Middle frontal gyrus (tissue), 1 donor: ENCODE results near the gene OXTR.

Experiments used
- DNase-seq: peaks from one replicate; pipeline ENCODE4 v3.0.0-alpha.2; 2015; ENCODE audit warnings: low spot score; ENCODE audit errors: extremely low spot score

OXTR gene

DNA sequence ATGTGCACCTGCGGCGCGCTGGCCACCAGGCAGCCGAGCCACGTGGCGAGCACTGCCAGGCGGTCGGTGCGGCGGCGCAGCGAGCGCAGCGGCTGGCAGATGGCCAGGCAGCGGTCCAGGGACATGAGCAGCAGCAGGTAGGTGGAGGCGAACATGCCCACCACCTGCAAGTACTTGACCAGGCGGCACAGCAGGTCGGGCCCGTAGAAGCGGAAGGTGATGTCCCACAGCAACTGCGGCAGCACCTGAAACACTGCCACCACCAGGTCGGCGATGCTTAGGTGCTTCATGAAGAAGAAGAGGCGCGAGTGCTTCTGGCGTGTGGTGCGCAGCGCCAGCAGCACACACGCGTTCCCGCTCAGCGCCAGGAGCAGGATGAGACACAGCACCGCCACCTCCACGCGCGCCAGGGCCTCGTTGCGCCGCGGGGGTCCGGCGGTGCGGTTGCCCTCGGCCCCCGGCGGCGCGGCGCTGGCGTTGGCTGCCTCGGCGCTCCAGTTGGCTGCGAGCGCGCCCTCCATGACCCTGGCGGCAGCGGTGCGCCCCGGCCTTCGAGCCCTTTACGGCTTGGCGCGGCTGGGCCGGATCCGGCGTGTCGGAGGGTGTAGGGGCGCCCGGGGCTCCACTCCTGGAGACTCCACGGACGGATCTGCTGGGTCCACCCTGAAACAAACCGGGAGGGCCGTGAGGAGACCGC lies 1.6 kb downstream of the OXTR start:
- peak; percentile 9 for DNase-seq

- no peak for DNase-seq
Measured at GRCh38 chr3:8767256-8767666, 2.2 kb downstream of the OXTR start.

- no peak for DNase-seq
Measured at GRCh38 chr3:8766148-8766547, 3.3 kb downstream of the OXTR start.

DNA sequence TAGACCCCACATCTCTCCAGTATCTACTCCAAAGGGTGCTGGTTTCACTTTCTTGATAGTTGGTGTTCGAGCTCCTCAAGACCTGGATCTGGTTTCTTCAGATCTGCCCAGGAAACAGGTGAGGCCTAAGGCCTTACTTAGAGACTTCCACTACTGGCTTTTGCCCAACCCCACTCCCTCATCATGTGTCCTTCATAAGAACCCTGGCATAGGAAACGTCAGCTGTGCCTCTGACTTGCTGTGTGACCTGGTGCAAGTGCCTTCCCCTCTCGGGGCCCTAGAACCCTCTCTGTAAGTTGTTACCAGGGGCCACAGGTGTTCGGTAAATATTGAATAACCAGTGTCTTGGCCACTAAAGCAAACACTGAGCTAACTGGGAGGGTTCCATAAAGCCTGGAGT lies 3.9 kb downstream of the OXTR start:
- no peak for DNase-seq

- DNase-seq, result no peak
Measured at GRCh38 chr3:8764528-8764927, 4.9 kb downstream of the OXTR start.

DNA sequence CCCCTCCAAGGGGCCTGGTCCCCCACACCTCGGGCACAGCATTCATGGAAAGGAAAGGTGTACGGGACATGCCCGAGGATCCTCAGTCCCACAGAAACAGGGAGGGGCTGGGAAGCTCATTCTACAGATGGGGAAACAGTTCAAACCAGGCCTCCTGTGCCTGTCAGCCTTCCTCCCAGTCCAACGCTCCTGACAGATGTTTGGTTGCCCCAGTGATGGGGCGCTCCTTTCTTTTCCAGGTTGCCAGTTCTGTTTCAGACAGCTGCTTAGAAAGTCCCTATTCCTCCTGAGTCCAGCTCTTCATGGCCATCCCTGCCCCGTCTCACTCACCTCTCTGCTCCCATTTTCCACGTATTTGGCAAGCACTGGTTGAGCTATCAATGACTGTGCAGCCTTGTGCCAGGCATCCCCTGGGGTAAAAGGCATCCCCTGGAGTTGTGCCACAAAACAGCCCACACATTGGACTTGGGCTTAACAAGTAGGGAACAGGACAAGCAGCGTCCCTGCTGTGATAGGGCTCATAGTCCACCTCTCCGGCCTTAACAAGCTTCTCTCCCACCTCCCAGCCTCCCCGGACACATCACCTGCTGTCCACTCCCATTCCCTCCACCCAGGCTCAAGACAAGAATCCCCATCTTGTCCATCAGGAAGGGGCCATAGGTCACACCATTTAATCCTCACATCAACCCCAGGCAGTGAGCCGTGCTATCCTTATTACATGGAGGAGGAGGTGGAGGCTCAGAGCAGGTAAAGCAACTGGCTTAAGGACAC lies 6.6 kb downstream of the OXTR start:
- DNase-seq, result no peak

- DNase-seq, result no peak
Measured at GRCh38 chr3:8761866-8762265, 7.5 kb downstream of the OXTR start.

DNA sequence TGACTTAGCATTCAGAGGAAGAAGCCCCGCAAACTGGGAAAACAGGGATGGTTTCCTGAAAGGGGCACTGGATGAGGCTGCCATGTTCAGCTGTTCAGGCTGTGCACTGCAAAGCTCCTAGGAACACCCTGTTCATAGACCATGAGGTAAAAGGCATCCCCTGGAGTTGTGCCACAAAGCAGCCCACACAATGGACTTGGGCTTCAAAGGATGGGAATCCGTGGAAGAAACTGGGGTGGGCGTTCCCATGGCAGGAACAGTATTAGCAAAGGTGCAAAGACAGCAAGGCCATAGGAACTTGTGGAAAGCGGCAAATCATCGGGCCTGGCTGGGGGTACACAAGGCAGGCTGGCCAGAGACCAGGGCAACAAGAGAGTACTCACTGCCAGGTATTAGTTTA lies 8.9 kb downstream of the OXTR start:
- DNase-seq, result no peak

GRCh38 chr3:8760091-8760490 lies 9.3 kb downstream of the OXTR start:
- DNase-seq, result no peak

DNA sequence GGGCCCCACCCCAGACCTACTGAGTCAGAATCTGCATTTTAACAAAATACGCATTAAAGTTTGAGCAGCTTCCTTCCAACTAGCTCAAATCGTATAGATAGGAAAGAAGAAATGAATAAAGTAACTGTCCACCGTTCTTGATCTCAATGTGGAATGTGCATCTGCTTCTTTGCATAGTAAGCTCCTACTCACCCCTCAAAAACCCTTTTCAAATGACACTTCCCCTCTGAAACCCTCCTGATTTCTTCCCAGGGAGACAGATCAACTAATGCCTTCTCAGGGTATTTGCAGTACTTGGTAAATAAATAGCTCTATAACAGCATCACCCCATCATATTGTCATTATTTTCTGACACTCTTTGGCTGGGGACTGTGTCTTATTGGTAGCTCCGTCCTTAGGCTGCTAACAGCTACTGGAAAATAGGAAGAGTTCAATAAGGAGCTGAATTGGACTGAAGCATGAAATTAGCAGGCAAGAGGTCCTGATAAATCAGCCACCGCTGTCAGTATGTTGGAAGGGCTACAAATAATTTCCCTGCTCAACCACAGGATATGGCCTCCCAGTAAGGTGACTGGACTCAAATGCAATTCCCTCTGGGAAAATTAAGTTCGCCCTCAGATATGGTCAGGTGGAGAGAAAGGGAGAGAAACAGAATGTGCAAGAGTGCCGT lies 10.2 kb downstream of the OXTR start:
- no peak for DNase-seq

DNA sequence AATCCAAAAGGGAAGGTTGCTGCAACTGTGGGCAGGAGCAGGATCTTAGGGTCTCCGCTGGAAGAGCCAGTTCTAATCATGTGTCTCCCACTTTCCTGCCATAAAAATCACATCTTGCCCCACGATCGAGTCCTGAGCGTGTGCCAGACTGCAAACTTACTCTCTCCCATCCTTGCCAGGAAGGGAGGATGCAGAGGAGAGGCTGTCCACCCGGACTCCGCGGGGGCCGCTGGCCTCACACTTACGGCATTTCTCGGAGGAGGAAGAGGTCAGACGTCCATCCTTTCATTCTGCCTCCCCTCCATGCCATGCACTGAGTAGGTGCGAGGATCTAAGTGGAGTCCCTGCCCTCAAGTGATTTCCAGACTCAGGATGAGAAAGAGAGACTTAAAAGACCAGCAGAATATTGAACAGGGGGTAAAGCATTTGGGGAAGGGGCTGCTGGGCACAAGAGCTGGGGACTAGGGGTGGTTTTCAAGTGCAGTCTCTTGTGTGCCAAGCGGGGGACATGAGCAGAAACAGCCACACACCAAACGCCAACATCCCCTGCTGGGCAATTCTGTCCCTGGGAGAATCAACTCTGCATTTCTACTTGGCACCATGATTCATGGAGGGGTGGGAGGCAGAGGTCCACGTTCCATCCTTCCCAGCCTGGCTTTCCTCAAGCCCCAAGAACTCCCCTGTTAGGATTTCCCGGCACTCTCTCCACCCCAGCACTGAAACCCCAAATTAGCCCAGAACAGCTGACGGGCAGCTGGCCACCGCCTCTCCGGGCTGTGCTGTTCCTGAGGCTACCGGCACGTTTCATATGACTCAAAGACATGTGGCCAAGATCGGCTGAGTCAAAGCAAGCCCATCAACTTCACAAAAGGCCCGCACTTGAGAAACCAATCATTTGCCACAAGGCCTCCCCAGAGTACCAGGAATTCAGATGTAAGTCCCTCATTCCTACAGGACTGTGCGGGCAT lies 11.6 kb downstream of the OXTR start:
- no peak for DNase-seq

DNA sequence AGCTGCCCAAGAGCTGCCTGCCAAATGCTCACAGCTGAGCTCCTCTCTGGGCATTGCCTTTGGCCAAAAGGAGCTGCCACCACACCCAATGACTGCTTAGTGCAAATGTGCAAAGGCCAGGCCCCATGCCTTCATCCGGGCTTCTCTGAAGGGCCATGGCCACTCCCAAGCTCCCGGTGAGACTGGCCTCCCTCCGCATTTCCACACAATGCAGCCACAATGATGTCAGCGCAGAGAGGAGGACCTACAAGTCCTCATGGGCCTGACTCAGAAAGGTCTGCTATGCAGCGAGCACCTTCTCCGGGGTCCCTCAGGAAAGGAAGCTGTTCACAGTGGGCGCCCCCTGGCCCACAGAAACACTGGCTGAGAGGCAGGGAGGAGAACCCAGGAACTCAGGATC lies 12.7 kb downstream of the OXTR start:
- DNase-seq, result no peak

- DNase-seq, result no peak
Measured at GRCh38 chr3:8755564-8756237, 13.7 kb downstream of the OXTR start.

DNA sequence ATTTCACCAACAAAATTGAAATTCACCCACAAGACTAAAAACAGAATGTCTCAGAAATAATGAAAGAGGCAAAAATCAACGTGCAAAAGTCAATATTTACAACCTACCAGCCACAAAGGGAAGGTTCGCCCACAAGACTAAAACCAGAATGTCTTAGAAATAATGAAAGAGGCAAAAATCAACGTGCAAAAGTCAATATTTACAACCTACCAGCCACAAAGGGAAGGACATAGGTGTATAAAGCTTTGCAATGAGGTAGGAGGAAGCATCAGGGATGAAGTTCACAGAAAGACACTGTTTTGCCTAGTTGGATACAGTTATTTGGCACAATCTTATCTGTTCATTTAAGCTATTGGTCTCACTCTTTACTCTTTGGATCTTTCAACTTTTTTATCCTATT lies 14.3 kb downstream of the OXTR start:
- DNase-seq, result no peak

GRCh38 chr3:8752832-8753231 lies 16.6 kb downstream of the OXTR start:
- no peak for DNase-seq

DNA sequence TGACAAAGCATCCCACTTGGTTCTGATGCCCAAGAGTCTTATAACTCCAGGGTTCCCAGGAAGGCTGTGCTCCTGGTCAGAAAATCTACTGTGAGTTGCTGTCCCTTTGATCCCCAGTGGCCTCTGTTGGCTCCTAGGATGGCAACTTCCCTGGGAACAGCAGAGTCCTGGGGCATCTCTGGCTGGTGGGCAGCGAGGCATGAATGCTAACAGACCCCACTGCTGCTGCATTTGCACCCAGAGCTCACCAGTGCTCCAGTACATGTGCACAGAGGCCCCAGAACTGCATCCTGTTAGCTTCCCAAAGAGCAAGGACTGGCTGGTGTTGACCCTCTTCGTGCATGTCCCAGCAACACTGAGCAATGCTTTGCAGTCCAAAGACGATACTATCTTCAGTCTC lies 20.1 kb downstream of the OXTR start:
- DNase-seq, result no peak

GRCh38 chr3:8746780-8747345 lies 22.6 kb downstream of the OXTR start:
- DNase-seq, result no peak

GRCh38 chr3:8745619-8746370 lies 23.6 kb downstream of the OXTR start:
- no peak for DNase-seq

GRCh38 chr3:8743911-8744310 lies 25.5 kb downstream of the OXTR start:
- DNase-seq, result no peak
